Transverse colon (tissue), 3 donors: Measurements from ENCODE around the gene HIRIP3.

Experiments
- EP300 ChIP-seq: sonication (generic); formaldehyde crosslinking; IDR thresholded peaks from one replicate; pipeline ENCODE4 v1.6.1; 2017; ENCODE audit warnings: antibody characterized with exemption, low read depth
- TF ChIP-seq, protein P1 (sequence below), 5 experiments: fragments of 200-600 bp in 3 of 5; fragments of 450-650 bp in 2 of 5; sonication (generic) in 3 of 5; IDR thresholded peaks; 1 replicate in 2 of 5; 2 replicates in 3 of 5; pipeline ENCODE4 v1.5.1; 2016 to 2017; ENCODE audit warnings: antibody characterized with exemption in 5 of 5, inconsistent platforms in 3 of 5, mild to moderate bottlenecking in 2 of 5, moderate library complexity in 1 of 5

- TF ChIP-seq, protein P1, sequence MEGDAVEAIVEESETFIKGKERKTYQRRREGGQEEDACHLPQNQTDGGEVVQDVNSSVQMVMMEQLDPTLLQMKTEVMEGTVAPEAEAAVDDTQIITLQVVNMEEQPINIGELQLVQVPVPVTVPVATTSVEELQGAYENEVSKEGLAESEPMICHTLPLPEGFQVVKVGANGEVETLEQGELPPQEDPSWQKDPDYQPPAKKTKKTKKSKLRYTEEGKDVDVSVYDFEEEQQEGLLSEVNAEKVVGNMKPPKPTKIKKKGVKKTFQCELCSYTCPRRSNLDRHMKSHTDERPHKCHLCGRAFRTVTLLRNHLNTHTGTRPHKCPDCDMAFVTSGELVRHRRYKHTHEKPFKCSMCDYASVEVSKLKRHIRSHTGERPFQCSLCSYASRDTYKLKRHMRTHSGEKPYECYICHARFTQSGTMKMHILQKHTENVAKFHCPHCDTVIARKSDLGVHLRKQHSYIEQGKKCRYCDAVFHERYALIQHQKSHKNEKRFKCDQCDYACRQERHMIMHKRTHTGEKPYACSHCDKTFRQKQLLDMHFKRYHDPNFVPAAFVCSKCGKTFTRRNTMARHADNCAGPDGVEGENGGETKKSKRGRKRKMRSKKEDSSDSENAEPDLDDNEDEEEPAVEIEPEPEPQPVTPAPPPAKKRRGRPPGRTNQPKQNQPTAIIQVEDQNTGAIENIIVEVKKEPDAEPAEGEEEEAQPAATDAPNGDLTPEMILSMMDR (IDR thresholded peaks at IDR 0.05), result no peak
- TF ChIP-seq EP300, result no peak
Observed at GRCh38 chr16:29988346-29989075, 6.9 kb downstream of the HIRIP3 start.
